Nephron progenitor cell (in vitro differentiated cells): Measurements from ENCODE around the gene CCL8.

Experiments used
- DNase-seq: peaks from one replicate; pipeline ENCODE4 v3.0.0; 2021
- H3K27ac Mint-ChIP-seq: 2 replicates; pipeline ENCODE4 v1.8.0; 2021; ENCODE audit warnings: mild to moderate bottlenecking, moderate library complexity, mixed read lengths
- H3K27me3 Mint-ChIP-seq: 2 replicates; pipeline ENCODE4 v1.8.0; 2021; ENCODE audit warnings: mild to moderate bottlenecking, low read depth, mixed read lengths; ENCODE audit not compliant: poor library complexity
- H3K36me3 Mint-ChIP-seq: 2 replicates; pipeline ENCODE4 v1.8.0; 2021; ENCODE audit warnings: low read depth, mixed read lengths
- H3K4me1 Mint-ChIP-seq: 2 replicates; pipeline ENCODE4 v1.8.0; 2021; ENCODE audit warnings: mixed read lengths
- H3K4me3 Mint-ChIP-seq: 2 replicates; pipeline ENCODE4 v1.8.0; 2021; ENCODE audit warnings: mild to moderate bottlenecking, moderate library complexity, mixed read lengths
- H3K9me3 Mint-ChIP-seq: 2 replicates; pipeline ENCODE4 v1.8.0; 2021; ENCODE audit warnings: mild to moderate bottlenecking, moderate library complexity, mixed read lengths
- TF ChIP-seq, protein P1 (sequence below): fragments of 200-600 bp; sonication (generic); IDR thresholded peaks from 2 replicates; pipeline ENCODE4 v1.5.0; 2021; ENCODE audit warnings: antibody characterized with exemption

The CCL8 gene

DNA sequence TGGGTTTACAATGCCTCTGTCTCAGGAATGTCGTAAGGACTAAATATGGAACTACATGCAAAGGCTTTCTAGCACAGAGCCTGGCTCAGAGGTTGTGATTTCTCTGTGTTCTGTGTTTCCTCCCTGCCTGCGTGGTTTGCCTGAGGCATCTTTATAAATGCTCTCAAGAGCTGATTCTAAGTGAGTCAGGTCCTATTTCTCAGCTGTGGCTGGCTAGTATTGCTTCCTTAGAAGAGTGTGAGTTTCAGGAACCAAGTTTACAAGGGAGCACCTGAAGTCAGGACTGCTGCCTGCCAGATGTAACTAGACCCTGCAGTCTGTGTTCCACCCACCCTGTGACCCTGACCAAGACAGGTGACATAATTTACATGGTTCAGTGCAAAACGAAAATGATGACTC, 51.8 kb downstream of the CCL8 start:
- no peaks in the 10 kb centered on the region for H3K9me3 Mint-ChIP-seq

More for the DNA sequence above, 51.8 kb downstream of the CCL8 start:
- TF ChIP-seq, protein P1, sequence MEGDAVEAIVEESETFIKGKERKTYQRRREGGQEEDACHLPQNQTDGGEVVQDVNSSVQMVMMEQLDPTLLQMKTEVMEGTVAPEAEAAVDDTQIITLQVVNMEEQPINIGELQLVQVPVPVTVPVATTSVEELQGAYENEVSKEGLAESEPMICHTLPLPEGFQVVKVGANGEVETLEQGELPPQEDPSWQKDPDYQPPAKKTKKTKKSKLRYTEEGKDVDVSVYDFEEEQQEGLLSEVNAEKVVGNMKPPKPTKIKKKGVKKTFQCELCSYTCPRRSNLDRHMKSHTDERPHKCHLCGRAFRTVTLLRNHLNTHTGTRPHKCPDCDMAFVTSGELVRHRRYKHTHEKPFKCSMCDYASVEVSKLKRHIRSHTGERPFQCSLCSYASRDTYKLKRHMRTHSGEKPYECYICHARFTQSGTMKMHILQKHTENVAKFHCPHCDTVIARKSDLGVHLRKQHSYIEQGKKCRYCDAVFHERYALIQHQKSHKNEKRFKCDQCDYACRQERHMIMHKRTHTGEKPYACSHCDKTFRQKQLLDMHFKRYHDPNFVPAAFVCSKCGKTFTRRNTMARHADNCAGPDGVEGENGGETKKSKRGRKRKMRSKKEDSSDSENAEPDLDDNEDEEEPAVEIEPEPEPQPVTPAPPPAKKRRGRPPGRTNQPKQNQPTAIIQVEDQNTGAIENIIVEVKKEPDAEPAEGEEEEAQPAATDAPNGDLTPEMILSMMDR, result no peak
- no peak for DNase-seq
- Mint-ChIP-seq H3K4me1 (peaks cover 17% of the 10 kb centered on the region), H3K27ac (no peak overlapping the region), H3K36me3 (no peaks in the 10 kb centered on the region), H3K27me3 (peaks cover 12% of the 10 kb centered on the region), H3K4me3 (no peak overlapping the region)
